Erythroblast (primary cell): Measurements from ENCODE around the gene OVOL1.

Experiments
- GATA1 ChIP-seq: IDR thresholded peaks from 2 replicates; pipeline ENCODE4 v1.6.1; 2011; ENCODE audit warnings: low read depth, mild to moderate bottlenecking, control low read depth, low read length, moderate library complexity
- POLR2A ChIP-seq: IDR thresholded peaks from 2 replicates; pipeline ENCODE4 v1.6.1; 2011; ENCODE audit warnings: mild to moderate bottlenecking, low read length

DNA sequence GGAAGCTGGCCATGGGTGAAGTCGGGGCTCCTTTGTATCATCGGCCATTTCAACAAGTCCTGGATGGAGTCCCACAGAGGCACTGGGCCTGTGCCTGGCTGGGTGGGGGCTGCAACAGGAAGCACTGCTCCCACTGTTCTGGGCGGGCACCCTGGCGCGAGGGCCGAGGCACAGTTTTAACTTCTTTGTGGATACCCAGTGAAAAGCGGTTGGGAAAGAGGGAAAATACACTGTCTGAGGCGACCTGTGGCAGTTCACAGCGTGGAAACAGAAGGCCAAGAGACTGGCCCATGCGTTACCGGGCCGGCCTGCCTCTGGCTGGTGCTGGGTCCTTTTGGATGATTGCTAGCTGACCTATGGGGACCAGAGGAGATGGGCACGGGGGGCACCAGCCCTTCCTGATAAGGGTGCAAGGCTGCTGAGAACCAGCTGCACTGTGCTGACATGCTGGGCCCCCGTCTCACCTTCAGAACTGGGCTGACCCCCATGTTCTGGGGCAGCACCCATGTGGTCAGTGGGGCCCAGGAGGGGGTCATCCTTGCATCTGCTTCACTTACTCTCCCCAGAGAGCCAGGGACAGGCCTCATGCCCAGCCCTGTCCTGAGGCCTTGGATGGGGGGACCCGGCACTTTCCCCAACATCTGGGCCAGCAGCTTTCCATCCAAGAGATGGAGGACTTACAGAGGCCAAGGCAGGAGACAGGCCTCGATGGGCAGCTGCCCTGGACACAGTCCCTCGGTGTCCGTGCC lies 4.2 kb downstream of the OVOL1 start:
- no peak for TF ChIP-seq POLR2A
- TF ChIP-seq GATA1, result no peak
